ENCODE measurements around the gene DNAH2.

DNA sequence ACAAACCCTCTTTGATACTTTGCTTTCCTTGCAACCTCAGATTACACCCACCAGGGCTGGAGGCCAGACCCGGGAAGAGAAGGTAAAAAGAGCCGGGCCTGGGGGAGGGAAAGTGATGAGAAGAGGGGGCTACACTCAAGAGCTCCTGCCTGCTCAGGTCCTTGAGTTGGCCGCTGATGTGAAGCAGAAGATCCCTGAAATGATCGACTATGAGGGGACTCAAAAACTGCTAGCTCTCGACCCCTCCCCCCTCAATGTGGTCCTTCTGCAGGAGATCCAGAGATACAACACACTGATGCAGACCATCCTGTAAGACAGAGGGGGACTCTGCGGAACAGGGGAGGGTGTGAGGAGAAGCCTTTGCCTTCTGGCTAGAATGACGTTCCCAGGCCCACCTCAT lies 113.7 kb downstream of the DNAH2 start:
- TF ChIP-seq CEBPG (CRISPR knock-in tag; IDR thresholded peaks at IDR 0.05) (no peak), CBFB (CRISPR knock-in tag; IDR thresholded peaks at IDR 0.05) (no peak), MXD4 (CRISPR knock-in tag; IDR thresholded peaks at IDR 0.05) (no peak), UBTF (CRISPR knock-in tag; IDR thresholded peaks at IDR 0.05) (no peak)
- TF ChIP-seq, protein P1, sequence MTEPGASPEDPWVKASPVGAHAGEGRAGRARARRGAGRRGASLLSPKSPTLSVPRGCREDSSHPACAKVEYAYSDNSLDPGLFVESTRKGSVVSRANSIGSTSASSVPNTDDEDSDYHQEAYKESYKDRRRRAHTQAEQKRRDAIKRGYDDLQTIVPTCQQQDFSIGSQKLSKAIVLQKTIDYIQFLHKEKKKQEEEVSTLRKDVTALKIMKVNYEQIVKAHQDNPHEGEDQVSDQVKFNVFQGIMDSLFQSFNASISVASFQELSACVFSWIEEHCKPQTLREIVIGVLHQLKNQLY (CRISPR knock-in tag; IDR thresholded peaks at IDR 0.05) = no peak
